Skeletal muscle cell (primary cell): ENCODE results near the gene RCAN2.

Experiments used
- DNase-seq: peaks from one replicate; pipeline ENCODE4 v3.0.0-alpha.2; 2010; ENCODE audit warnings: low read depth
- H3K4me3 ChIP-seq: 2 replicates; pipeline ENCODE4 v1.5.1; 2011; ENCODE audit warnings: low read depth, mild to moderate bottlenecking, control low read depth, low read length, moderate library complexity

Gene RCAN2

GRCh38 chr6:46208303-46208702, 282.9 kb downstream of the RCAN2 start:
- no peak overlapping the region for H3K4me3 ChIP-seq
- DNase-seq = no peak

GRCh38 chr6:46207174-46207573, 284.1 kb downstream of the RCAN2 start:
- H3K4me3 ChIP-seq = no peak overlapping the region
- no peak for DNase-seq

GRCh38 chr6:46204880-46205650, 286.2 kb downstream of the RCAN2 start:
- H3K4me3 ChIP-seq = no peak overlapping the region

GRCh38 chr6:46203391-46204177, 287.7 kb downstream of the RCAN2 start:
- H3K4me3 ChIP-seq = no peak overlapping the region
- no peak for DNase-seq

More at GRCh38 chr6:46204880-46205650, 286.2 kb downstream of the RCAN2 start:
- DNase-seq = no peak

GRCh38 chr6:46201702-46202101, 289.5 kb downstream of the RCAN2 start:
- no peak for DNase-seq

GRCh38 chr6:46199387-46199786, 291.9 kb downstream of the RCAN2 start:
- H3K4me3 ChIP-seq = no peak overlapping the region
- DNase-seq = peak; percentile 38

More at GRCh38 chr6:46201702-46202101, 289.5 kb downstream of the RCAN2 start:
- H3K4me3 ChIP-seq = no peak overlapping the region

- DNase-seq = peak; percentile 75
- H3K4me3 ChIP-seq = no peak overlapping the region
Measured at GRCh38 chr6:46191961-46192360, 299.3 kb downstream of the RCAN2 start.

GRCh38 chr6:46190889-46191288, 300.4 kb downstream of the RCAN2 start:
- DNase-seq = no peak
- no peak overlapping the region for H3K4me3 ChIP-seq

- H3K4me3 ChIP-seq = no peak overlapping the region
Measured at GRCh38 chr6:46189726-46190125, 301.5 kb downstream of the RCAN2 start.

GRCh38 chr6:46186583-46186982, 304.7 kb downstream of the RCAN2 start:
- DNase-seq = peak; percentile 15
- no peak overlapping the region for H3K4me3 ChIP-seq

More at GRCh38 chr6:46189726-46190125, 301.5 kb downstream of the RCAN2 start:
- DNase-seq = no peak

- peak; percentile 79 for DNase-seq
- no peak overlapping the region for H3K4me3 ChIP-seq
Measured at GRCh38 chr6:46184114-46184513, 307.1 kb downstream of the RCAN2 start.

- no peak for DNase-seq
Measured at GRCh38 chr6:46175976-46176375, 315.3 kb downstream of the RCAN2 start.

GRCh38 chr6:46175446-46175845, 315.8 kb downstream of the RCAN2 start:
- no peak overlapping the region for H3K4me3 ChIP-seq
- no peak for DNase-seq

More at GRCh38 chr6:46175976-46176375, 315.3 kb downstream of the RCAN2 start:
- H3K4me3 ChIP-seq = no peak overlapping the region

GRCh38 chr6:46174904-46175303, 316.3 kb downstream of the RCAN2 start:
- no peak overlapping the region for H3K4me3 ChIP-seq
- DNase-seq = no peak

- no peak overlapping the region for H3K4me3 ChIP-seq
- DNase-seq = no peak
Measured at GRCh38 chr6:46172176-46172575, 319.1 kb downstream of the RCAN2 start.
